PC-3 (cell line): ENCODE data around the gene ZKSCAN5.

Experiments
- EZH2 ChIP-seq: fragments of 300-600 bp; sonication (generic); IDR thresholded peaks from one replicate; pipeline ENCODE4 v1.6.1; 2017; ENCODE audit warnings: antibody characterized with exemption, mild to moderate bottlenecking, low read length; ENCODE audit not compliant: unreplicated experiment
- EZH2phosphoT487 ChIP-seq: fragments of 300-600 bp; sonication (generic); IDR thresholded peaks from 2 replicates; pipeline ENCODE4 v1.6.1; 2018; ENCODE audit warnings: mild to moderate bottlenecking, antibody characterized with exemption, low read length, borderline replicate concordance
- TF ChIP-seq, protein P1 (sequence below): fragments of 300-600 bp; sonication (generic); conservative IDR thresholded peaks from 2 replicates; pipeline ENCODE4 v1.5.1; 2017; ENCODE audit warnings: antibody characterized with exemption, low read depth, mild to moderate bottlenecking, low read length

DNA sequence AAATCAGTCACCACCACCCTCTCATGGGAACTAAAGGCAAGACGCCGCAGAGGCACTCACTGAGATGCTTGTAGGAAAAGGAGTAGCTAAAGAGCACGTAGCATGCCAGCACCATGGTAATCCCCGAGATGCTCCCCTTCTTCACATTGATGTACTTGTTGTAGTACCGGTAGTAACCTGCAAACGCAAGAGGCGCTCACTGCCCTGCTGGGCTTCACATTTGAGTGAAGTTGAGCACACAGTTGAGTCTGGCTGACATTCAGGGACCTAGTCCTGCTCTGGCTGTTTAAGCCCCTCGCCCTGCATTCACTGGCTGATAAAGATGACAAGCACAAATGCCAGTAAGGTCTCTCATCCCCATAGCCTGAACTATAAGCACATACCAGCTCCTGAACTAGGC, 45.4 kb upstream of the ZKSCAN5 start:
- TF ChIP-seq, protein P1, sequence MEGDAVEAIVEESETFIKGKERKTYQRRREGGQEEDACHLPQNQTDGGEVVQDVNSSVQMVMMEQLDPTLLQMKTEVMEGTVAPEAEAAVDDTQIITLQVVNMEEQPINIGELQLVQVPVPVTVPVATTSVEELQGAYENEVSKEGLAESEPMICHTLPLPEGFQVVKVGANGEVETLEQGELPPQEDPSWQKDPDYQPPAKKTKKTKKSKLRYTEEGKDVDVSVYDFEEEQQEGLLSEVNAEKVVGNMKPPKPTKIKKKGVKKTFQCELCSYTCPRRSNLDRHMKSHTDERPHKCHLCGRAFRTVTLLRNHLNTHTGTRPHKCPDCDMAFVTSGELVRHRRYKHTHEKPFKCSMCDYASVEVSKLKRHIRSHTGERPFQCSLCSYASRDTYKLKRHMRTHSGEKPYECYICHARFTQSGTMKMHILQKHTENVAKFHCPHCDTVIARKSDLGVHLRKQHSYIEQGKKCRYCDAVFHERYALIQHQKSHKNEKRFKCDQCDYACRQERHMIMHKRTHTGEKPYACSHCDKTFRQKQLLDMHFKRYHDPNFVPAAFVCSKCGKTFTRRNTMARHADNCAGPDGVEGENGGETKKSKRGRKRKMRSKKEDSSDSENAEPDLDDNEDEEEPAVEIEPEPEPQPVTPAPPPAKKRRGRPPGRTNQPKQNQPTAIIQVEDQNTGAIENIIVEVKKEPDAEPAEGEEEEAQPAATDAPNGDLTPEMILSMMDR = peak; percentile 52
- no peak for TF ChIP-seq EZH2
- no peak for TF ChIP-seq EZH2phosphoT487
